NOMO-1 treated with dmso at 0.1 percent for 144 hours (cell line): ENCODE results near the gene POLD4.
"Not testable (repeated sequence)": the region's sequence is repeated elsewhere in the genome, so short reads cannot be mapped to it uniquely, and the experiment has no call there.

ENCODE experiments used
- DNase-seq: peaks from one replicate; lab custom pipeline; 2025; ENCODE audit not compliant: unreplicated experiment; lab: John Stamatoyannopoulos, UW

The POLD4 gene

DNA sequence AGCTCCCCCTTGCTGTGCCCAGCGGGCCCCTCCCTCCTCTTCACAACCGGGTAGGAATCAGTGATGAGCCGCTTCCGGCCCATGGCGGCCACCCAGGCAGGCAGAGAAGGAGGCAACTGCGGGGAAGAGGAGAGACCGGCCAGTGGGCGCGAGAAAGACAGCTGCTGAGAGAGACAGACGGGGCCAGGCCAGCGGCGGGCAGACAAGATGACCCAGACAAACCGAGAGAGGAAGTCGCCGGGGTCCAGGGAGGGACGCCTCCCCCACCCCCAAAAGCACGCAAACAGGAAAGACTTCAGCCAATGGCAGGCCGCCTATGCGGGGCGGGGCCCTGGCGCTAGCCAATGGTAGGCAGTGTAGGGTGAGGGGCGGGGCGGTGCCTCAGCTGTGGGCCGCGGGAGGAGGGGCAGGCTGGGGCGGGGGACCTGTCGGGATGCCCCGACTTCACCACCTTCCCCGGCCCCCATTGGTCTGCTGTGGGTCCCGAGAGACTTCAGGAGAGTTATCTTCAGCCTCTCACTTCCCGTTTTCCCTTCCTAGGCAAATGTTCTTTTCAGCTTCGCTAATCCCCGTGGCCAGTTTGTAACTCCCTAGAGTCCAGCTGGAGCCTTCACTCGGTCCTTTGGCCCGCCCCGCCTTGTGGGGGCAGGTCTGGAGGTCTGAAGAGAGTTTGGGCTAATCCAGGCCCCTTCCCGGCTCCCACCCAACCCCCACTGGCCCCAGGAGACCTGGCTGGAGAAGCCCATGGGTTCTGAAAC lies at the start of gene POLD4:
Gene POLD4 (minus strand): TSS at position 230 of the 758 bp plus-strand sequence. CDS start 147 bp downstream, at position 83.
- DNase-seq, result peak; percentile 96

DNA sequence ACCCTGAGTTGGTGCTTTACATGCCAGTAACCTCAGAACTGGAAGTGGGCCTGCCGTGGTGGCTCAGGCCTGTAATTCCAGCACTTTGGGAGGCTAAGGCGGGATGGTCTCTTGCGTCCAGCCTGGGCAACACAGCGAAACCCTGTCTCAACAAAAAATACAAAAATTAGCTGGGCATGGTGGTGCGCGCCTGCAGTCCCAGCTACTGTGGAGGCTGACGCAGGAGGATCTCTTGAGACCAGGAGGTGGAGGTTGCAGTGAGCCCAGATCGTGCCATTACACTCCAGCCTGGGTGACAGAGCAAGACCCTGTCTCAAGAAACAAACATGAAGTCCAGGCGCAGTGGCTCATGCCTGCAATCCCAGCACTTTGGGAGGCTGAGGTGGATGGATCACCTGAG lies 49.7 kb upstream of the POLD4 start:
- DNase-seq, result not testable (repeated sequence)

DNA sequence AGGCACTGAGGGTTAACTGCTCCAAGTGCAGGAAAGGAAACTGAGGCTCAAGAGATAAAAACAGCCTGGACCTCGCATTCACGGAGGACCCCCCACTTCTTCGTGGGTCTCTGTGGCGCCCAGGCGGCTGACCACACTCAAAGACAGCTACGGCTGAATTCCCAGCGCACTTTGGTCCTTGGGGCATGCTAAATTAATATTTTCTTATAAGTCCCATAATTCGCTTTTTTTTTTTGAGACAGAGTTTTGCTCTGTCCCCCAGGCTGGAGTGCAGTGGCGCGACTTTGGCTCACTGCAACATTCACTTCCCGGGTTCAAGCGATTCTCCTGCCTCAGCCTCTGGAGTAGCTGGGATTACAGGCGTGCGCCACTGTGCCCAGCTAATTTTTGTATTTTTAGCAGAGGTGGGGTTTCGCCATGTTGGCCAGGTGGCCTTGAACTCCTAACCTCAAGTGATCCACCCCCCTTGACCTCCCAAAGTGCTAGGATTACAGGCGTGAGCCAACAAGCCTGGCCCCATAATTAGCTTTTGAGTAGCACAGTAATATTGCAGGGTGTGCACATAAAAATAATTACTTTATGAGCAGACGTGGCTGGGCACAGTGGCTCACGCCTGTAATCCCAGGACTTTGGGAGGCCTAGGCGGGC lies 49.0 kb upstream of the POLD4 start:
- DNase-seq, result peak; percentile 22

DNA sequence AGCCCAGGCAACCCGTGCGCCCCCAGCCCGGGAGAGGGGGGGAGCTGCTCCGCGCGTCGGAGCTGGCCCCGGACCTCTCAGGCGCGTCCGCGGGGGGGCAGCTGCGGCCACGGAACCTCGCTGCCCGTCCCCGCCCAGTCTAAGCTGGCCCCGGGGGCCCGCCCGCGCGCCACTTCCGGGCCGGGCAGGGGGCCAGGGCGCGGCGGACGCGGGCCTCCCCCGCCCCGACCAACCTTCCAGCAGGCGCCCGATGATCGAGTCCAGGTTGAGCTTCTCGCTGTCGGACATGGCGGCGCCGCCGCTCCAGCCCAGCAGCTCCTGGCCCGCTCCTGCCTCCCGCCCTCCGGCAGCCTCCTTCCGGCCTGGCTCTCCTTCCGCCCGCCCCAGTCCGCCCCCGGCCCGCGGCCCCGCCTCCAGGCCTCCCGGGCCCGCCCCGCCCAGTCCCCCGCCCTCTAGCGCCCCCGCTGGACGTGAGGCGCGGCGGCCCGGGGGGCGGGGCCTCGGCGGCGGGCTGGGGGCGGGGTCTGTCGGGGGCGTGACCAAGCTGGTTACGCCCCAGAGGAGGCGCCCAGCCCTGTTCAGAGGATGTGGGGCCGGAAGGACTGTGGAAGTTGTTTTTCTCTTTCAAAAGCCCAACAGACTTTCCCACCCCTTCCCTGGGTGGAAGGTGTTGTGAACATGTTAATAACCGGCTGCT lies 48.3 kb upstream of the POLD4 start, which contains the start of gene PPP1CA:
Gene PPP1CA (minus strand): TSS at position 364 of the 697 bp plus-strand sequence. CDS start 76 bp downstream, at position 288.
- DNase-seq, result peak; percentile 89

DNA sequence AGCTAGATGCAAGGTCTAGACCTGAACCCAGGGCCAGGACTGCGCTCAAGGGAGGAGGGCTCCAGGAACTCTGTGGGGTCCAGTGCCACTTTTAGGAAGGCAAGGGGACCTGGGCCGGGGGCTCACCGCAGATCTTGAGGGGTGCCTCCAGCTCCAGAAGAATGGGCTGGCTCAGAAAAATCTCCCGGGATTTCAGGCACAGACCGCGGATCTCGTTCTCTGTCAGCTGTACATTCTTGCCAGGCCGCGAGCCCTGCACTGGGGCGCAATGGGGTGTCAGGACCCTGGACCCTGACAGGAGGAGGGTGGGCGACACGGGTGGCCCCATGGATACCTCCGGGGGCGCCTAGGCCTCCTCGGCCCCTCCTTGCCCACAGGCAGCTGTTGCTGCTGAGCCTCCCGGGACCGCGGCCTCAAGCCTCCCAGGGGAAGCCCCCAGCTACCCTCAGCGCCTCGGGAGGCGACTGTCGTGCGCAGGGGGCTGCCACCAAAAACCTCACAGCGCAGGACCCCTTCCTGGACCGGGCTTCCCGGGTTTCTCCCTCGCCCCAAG lies 47.7 kb upstream of the POLD4 start:
- no peak for DNase-seq

DNA sequence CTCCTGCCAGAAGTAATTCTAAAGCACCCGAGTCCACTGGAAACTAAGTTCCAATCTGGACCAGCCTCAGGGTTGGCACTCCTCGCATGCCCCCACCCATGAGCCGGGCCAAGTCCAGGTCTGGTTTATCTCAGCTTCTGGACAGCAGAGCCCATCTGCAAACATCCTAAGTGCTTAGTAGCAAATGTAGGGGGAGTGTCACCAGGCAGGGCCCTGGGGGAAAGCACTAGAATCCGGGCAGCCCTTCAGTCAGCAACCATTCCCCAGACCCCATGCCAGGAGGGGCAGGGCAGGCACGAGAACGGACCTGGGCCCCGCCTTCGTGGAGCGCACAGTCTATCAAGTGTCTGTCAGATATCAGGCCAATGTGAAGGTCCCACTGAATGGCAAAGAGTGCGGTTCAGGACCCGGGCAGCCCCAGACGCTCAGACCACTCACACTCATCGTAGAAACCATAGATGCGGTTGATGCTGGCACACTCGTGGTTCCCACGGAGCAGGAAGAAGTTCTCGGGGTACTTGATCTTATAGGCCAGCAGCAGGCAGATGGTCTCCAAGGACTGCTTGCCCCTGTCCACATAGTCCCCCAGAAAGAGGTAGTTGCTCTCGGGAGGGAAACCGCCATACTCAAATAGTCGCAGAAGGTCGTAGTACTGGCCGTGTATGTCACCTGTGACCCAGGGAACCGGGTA lies 47.0 kb upstream of the POLD4 start:
- no peak for DNase-seq

DNA sequence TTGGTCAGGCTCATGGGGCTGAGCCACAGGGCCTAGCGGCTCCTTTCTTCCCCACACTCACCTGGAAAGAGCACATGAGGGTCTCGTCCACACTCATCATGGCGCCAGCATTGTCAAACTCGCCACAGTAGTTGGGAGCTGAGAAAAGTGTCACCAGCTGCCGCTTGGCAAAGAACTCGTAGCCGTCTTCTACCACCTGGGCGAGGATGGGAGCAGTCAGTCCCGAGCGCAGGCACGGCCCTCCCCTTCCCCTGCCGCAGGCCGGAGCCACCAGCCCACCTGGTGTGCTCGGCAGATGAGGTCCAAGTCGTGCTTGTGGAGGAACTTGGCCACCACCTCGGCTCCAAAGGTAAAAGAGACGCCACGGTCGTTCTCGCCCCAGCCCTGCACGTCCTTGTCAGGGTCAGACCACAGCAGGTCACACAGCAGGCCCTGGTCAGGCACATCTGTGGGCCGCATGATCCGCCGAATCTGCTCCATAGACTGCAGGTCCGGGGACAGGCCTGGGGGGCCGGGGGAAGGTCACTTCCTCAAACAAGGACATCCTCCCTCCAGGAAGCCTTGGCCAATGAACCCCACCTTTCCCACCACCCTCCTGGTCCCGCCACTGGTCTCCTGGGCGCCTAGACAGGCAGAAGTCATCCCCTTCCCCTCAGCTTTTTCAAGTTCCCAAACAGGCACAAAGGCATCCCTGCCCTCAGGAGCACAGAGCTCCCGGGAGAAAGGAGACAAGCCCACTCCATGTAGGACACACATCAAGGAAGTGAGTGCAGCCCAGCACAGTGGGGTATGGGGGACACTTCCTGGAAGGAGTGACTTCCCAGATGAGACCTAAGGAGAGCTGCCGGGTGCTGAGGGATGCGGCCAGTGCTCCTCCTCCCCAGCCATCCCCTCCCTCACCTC lies 45.6 kb upstream of the POLD4 start:
- no peak for DNase-seq

DNA sequence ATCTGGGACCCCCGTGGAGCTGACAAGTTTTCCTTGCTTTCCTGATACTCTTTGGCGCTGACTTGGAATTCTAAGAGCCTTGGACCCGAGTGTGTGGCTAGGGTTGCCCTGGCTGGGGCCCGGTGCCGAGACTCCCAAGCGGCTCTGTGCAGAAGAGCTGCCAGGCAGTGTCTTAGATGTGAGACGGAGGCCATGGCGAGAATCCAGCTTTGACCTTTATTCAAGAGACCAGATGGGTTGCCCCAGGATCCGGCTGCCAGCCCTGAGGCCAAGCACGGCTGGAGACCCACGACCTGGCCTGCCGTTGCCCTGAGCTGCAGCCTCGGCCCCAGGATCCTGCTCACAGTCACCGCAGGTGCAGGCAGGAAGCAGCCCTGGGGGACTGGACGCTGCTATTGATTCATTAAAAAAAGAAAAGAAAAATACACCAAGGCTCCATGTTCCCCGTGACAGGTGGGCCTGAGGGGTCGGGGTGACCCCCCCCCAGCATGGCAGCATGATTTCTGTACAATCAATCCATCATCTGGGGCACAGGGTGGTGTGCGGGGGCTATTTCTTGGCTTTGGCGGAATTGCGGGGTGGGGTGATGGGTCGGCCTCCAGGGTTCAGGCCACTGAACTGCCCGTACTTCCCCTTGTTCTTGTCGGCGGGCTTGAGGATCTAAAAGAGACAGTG lies 44.8 kb upstream of the POLD4 start:
- no peak for DNase-seq

DNA sequence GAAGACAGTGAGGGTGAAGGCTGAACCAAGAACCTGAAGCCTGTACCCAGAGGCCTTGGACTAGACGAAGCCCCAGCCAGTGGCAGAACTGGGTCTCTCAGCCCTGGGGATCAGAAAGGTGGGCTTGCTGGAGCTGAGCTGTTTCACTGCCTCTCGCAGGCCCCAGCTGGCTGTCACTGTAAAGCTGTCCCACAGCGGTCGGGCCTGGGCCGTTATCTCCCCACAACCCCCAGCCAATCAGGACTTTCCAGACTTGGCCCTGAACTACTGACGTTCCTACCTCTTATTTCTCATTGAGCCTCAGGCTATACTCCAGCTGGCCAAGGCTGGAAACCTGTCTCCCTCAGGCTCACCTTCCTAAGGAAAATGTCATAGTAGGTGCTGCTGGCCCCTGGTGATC lies 44.2 kb upstream of the POLD4 start:
- DNase-seq, result no peak

DNA sequence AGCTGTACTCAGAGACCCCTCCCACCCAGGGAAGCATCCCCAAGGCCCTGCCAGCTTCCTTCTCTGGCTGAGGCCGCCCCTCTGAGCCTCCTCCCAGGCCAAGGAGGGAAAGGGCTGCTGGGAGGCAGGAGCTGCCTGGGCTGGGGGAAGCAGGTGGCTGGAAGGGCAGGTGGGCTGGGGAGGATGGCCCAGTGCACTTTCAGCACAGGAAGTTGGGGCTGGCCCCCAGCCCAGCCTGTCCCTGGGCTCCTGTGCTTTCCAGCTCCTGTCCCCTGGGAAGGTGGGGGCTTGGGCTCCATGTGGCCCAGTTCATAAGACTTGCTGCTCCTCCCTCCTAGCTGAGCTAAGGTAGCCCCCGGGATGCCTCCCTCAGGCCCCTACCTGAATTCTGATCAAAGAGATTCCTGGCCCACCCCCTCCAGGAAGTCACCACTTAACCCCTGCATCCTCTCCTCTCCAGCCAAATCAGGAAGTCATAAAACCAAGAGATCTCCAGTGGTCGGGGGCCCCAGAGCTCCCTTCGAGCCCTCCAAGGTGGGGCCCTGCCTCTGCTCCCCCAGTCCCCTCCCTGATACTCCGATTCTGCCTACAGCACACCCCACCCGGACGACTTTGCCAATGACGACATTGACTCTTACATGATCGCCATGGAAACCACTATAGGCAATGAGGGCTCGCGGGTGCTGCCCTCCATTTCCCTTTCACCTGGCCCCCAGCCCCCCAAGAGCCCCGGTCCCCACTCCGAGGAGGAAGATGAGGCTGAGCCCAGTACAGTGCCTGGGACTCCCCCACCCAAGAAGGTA lies 43.4 kb upstream of the POLD4 start:
- DNase-seq, result peak; percentile 25

DNA sequence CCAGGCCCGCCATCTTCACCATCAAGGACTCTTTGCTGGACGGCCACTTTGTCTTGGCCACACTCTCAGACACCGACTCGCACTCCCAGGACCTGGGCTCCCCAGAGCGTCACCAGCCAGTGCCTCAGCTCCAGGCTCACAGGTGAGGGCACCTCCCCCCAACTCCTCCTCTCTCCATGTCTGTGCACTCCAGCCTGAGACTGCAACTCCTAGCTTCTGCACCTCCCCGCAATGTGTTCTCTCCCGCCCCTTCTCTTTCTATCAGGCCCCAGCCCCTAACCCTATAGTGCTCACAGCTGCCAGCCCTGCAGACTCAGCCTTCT lies 42.9 kb upstream of the POLD4 start:
- no peak for DNase-seq

DNA sequence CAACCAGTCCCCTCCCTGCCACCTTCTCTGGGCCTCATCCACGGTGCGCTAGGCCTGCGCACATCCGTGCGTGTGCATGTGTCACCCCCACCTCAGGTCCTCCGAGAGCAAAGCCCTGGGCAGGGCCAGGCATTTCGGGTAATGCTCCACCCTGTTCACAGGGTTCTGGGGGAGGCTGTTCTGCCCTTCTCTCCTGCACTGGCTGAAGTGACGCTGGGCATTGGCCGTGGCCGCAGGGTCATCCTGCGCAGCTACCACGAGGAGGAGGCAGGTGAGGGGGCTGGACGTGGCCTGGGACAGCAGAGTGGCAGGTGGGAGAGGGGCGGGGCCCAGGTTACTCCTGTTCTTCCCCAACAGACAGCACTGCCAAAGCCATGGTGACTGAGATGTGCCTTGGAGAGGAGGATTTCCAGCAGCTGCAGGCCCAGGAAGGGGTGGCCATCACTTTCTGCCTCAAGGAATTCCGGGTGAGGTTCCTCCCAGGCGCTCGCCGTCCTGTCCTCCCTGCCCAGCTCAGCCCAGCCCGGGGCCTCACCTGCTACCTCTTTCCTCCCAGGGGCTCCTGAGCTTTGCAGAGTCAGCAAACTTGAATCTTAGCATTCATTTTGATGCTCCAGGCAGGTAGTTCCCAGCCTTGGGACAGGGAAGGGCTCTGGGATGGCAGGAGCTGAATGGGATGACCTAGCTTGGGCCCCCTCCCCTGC lies 42.4 kb upstream of the POLD4 start:
- DNase-seq, result no peak

DNA sequence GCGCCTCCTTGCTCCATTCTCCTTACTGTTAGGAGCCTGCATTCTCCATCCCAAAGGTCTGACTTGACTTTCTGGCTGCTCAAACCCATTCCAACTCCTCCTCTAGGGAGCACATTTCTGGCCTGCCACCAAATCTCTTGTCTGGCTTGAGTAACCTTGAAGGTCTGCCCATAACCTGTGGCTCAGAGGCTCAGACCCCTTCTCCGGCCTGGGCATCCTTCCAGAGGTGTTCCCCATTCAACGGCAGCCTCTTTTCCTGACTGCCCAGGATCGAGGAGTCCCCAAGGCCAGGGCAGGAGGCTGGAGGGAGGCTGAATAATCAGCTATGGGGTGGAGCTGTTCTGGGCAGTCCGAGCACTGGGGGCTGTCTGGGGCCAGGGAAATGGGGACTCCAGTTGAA lies 40.6 kb upstream of the POLD4 start:
- no peak for DNase-seq

DNA sequence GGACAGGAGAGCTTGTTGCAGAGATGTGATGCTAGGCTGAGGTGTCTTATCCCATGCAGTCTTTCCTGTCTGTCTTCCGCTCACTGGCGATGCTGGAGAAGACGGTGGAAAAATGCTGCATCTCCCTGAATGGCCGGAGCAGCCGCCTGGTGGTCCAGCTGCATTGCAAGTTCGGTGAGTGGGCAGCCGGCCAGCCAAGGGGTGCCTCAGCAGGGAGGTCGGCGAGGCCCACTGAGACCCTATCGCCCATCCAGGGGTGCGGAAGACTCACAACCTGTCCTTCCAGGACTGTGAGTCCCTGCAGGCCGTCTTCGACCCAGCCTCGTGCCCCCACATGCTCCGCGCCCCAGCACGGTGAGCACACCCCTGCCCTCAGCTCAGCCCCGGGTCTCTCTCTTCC lies 40.1 kb upstream of the POLD4 start:
- DNase-seq, result no peak

DNA sequence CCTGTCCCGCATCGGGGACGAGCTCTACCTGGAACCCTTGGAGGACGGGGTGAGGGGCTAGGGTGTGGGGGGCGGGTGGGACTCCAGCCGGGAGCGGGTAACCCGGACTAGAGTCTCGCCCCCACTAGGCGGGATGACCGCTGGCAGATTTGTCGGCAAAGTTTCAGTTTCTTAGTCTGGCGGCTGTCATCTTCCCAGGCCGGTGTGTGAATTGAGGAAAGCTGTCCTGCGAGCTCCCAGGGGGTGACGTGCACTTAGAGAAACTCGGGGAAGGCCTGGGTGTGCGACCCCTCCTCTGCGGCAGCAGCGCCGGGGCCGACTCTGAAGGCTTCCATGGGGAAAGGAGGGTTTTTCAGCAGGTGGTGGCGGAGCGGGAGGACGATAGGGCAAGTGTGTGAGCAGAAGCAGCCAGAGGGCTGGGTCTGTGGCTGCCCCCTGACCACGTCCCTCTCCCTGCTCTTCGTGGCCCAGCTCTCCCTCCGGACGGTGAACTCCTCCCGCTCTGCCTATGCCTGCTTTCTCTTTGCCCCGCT lies 38.9 kb upstream of the POLD4 start:
- DNase-seq, result no peak

DNA sequence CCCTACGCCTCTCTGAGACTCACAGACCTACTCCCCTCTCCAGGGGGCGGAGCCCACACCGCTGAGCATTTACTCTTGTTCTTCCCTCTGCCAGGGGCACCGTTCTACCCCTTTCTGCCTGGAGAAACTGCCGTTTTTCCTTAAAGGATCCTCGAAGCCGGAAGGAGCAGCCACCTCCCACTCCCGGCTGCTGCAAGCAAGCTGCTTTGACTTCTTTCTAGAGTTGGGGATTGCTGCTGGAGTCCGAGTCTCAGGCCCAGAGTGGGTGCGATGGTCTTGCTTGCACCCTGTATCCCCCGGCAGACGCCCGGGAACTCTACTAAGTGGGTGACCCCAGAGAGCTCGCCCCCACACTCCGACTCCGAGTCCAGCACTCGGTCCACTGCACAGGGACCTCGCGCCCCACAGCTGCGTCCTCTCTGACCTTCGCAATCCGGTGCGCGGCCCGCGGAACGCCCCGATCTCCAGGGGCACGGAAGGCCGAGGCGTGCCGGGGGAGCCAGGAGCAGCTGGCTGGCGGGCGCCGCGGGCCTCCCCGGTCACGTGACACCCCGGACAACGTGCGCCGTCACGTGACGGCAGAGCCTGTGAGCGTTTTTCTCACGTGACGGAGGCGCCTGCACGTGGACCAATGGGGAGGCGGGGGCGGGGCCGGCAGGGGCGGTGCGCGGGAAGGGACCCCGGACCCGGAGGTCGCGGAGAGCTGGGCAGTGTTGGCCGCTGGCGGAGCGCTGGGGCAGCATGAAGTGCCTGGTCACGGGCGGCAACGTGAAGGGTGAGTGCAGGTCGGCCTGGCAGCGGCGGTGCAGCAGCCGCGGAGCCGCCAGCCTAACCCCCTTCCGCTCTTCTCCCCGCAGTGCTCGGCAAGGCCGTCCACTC lies 38.2 kb upstream of the POLD4 start, which contains the start of gene RAD9A:
Gene RAD9A (plus strand): TSS at position 683 of the 879 bp plus-strand sequence. CDS start 59 bp downstream, at position 742.
- peak; percentile 90 for DNase-seq

DNA sequence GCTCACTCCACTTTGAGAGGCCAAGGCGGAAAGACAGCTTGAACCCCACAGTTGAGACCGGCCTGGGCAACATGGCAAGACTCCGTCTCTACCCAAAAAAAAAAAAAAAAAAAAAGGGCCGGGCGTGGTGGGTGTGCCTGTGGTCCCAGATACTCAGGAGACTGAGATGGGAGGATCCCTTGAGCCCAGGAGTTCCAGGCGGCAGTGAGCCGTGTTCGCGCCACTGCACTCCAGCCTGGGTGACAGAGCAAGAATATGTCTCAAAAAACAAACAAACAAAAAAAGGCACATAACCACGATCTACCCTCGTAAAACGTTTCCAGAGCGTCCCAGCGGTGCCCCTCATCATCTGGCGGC lies 37.6 kb upstream of the POLD4 start:
- no peak for DNase-seq
